GM18909 (cell line): ENCODE measurements around the gene KCNIP4.

Experiments
- ATAC-seq: cut with Tn5 transposase; IDR thresholded peaks from one replicate; pipeline ENCODE4 v1.9.1; 2021; ENCODE audit warnings: mild to moderate bottlenecking; ENCODE audit not compliant: unreplicated experiment, poor library complexity

KCNIP4 gene

DNA sequence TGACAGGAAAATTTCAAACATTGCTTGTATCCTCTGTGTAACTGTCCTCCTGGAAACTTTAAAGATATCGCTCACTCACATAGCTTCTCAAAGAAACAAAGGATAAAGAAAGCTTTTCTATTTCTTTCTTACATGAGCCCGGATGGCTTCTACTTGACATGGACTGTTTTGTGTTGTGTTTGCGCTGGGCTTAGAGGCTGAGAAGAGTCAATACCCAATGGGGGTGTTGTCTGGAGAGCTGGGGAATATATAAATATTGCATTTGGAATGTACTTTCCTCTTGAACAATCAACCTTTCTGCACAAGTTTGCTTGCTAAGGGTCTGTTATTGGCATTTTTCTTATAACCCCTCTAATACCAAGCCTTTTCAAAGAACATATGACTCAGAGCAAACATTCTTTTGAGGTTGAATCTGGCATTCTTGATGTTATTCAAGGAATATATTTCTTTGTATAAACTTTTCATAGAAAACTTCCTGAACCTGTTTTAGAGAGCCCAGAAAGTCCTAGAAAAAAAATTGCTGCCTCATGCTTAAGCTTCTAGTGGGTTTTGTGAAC lies 916.4 kb downstream of the KCNIP4 start:
- no peak for ATAC-seq

DNA sequence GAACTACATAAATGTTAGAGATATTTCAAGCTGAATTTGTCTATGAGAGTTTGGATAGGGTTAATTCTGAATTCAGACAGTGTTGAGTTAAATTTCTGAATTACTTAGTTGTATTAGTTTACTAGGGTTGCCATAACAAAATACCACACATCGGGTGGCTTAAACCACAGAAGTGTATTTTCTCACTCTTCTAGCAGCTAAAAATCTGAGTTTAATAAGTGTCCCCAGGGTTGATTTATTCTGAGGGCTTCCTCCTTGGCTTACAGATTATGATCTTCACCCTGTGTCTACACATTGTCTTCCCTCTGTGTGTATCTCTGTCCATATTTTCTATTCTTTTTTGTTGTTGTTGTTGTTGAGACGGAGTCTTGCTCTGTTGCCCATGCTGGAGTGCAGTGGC lies 929.8 kb downstream of the KCNIP4 start:
- no peak for ATAC-seq

DNA sequence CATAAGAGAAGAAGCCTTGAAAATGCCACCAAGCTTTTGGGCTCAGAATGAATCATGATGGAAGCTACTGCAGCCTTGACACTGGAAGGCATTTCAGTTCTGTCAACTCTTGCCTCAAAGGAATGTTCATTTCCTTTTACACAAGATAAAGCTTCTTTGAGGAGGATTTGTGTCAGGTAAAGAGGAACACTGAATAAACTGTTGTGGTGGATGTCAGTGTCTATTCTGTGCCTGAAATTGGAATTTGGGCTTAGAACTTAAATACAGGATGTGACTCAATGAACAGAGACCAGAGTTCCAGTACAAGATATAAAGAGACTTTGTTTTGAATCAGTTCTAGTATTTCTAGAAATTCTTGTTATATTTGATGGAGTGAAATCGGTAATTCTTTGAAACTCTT lies 935.1 kb downstream of the KCNIP4 start:
- ATAC-seq = no peak

DNA sequence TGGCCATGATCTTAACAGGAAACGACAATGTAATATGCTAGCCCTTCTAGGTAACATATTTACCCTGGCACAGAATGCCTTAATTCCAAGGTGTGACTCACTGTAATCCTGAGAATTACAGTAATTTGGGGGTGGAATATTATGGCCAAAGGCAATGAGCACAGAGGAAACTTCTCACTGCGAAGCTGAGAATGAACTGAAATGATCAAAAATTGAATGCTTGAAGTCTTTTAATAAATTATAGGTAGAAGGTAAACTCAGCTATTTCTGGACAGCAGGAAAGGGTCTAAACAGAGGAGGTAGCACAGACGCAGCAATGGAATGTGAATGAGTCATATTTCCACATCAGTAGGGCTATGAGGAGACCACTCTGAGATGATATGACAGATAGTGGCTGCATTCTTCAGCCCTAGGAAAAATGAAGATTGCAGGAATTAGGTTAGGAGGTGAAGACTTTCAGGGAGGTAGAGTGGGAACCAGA lies 935.7 kb downstream of the KCNIP4 start:
- ATAC-seq = no peak

DNA sequence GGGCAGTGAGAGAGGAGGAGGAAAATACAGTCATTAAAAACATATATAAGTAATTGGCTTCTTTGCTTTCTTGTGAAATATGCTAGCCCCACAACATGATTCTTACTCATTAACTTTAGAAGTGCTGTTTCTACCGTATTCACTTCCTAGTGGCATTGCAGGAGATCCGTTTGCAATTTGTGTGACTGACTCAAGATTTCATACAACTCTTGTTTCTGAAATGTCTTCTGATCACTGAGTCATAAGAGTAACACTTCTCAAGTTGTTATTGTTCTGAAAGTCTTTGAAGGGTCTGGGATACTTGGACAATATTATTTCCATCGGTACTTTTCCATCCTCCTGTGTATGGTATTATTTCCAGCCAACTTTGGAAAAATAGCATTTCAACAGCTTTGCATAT lies 937.5 kb downstream of the KCNIP4 start:
- no peak for ATAC-seq

DNA sequence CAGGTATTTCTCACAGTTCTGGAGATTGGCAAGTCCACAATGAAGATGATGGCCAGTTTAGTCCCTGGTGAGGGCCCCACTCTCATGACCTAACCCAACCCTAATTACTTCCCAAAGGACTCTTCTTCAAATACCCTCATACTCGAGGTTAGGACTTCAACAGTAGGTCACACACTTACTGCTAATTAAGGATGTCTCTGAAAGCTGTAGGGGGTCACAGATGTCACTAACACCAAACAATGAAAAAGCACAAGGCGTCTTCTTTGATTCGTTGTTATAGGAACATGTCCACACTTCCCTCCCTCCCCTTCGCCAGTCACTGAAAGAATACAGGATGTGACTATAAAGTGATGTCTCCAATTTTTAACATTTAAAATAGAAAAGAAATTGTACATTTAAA lies 938.6 kb downstream of the KCNIP4 start:
- ATAC-seq = no peak

DNA sequence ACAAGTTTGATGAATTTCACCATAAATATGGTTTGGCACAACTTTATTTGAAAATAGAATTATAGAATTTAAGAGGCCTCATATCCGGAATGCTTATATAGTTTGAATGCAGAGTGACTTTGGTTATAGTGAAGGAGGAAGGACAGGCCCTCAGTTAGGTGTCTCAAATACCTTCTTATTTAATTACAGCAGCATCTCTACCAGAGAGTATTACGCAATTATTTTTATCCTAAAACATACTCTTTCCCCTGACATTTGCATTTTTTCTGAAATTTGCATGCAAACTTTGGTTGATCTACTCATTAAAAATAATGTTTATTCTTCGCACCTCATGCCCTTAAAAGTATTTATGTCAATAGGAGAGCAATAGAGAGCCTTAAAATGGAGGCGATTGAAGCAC lies 942.9 kb downstream of the KCNIP4 start:
- no peak for ATAC-seq

DNA sequence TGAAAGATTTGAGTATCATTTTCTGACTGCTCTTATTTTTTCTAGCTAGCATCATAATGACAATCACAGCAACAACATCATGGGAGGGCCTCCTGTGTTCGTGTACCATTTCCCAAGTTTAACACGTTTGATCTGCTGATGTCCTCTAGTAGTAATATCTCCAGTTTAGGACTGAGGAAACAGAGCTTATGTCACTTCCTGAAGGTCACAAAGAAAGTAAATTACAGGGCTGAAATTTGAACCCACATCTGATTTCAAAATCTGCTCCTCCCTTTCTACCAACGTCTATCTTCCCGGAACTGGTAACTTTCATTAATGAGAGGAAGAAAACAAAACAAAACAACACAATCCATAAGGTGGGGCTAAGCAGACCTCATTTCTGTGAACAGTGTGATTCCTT lies 945.6 kb downstream of the KCNIP4 start:
- no peak for ATAC-seq

DNA sequence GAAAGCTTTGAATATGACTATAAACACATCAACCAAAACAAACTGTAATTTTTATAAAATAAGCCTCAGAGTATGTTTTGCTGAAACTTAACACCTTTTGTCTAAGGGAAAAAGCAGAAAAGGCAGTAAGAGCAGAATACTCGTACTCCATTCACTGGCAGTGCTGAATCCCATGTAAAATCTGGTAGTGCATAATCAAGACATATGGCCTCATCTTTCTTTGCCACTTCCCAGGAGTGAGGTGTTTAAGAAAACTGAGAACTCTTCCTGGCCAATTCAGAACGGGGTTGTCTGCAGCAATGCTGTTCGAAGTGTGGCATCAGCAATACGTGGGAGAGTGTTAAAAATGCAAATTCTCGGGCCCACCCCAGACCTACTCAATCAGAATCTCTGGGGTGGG lies 946.3 kb downstream of the KCNIP4 start:
- no peak for ATAC-seq

DNA sequence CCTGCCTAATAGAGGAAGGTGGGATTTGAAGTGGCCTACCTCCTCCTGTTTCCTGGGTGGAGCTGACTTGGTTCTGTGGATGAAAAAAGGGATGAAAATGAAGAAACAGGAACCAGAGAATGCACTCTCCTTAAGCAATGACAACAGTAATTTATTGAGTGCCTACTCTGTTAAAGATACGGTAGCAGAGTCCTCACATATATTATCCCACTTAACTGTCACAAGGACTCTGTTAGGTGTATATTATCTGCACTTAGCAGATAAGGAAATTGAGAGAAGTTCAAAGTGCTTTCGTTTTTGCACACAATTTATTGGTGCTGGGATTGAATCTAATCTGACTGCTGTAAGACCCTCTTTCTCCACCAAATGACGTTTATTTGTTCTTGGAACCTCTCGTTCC lies 947.1 kb downstream of the KCNIP4 start:
- no peak for ATAC-seq

DNA sequence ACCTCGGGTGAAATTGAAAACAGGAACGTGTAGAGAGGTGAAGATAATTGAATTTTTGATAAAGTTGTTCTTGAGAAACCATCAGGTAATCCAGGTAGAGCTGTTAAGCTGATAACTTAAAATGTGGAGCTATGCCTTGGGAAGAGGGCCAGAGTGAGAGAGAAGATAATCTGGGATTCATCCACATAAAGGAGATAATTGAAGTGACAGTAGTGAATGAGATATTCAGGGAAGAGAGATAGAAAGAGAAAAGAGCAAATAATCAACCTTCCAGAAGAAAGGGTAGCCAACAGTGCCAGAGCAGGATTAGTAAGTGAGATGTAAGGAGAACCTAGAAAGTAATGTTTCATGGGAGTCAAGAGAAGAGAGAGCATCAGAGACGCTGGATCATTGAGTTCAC lies 950.7 kb downstream of the KCNIP4 start:
- ATAC-seq = no peak

DNA sequence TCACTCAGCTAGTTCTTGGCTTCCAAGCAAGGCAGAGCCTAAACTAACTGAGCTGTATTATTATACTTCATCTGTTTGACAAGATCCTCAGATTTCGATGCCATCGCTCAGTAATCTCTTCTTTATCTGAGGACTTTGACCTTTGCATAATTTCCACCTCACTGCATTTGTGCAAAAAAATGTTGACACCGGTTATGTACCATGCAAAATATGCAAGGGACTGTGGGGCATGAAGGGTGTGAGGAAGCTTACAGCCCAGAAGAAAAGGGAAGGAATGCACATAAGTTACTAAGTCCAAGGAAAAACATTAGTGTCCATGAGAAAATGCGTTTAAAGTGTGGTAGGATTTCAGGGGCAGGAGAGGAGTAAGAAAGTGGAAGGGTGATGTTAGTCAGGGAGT lies 953.0 kb downstream of the KCNIP4 start:
- no peak for ATAC-seq

DNA sequence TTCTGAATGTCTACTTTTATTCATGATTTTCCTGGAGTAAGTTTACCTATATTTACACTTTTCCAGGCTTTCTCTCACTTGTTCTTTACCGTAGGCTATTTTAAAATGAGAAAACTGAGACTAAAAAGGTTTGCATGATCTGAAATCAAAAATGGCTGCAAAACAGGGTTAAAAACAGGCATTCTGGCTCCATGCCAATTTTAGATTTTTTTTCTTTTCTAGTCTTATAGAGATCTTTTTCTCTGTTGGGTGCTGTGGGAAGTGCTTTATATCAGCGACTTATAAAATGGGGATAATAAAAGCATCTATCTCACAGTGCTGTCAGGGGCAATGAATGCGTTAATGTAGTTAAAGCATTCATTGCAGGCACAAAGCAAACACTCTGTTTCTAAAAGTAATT lies 953.6 kb downstream of the KCNIP4 start:
- no peak for ATAC-seq

DNA sequence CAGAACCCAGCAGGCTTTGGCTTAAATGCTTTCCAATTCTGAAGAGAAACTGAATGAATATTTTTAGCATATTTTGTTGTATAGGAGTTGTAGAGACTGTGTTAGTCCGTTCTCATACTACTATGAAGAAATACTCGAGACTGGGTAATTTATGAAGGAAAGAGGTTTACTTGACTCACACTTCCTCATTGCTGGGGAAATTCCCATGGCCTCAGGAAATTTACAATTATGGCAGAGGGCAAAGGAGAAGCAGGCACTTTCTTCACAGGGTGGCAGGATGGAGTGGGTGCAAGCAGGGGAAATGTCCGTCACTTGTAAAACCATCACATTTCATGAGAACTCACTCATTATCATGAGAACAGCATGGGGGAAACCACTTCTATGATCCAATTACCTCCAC lies 956.6 kb downstream of the KCNIP4 start:
- no peak for ATAC-seq

DNA sequence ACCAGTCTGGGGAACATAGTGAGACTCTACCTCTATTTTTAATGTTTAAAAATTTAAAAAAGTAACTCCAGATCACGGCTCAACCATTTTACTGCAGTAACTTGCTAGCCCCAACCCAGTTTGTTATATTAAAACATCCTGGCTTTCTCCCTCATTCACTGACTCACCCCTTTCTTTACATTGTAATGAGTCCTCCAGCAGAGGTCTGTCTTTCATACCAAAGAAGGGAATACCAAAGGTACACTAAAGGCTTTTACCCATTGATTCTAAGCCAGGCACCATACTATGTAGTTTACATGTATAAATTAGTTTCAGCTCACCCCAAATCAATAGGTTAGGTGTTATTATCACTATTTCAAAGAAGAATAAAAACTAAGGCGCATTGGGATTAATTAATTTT lies 961.4 kb downstream of the KCNIP4 start:
- ATAC-seq = no peak

DNA sequence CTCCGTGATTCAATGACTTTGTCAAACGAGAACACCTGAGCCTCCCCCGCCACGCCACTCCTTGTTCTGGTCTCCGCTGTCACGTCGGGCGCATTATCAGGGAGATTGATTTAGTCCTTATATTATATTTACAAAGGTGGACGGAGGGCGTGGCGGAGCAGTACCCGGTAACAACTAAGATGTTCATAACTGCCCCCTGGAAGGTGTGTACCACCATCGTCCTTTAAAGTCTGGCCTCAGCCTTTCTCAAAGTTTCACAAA lies 964.1 kb downstream of the KCNIP4 start:
- no peak for ATAC-seq

DNA sequence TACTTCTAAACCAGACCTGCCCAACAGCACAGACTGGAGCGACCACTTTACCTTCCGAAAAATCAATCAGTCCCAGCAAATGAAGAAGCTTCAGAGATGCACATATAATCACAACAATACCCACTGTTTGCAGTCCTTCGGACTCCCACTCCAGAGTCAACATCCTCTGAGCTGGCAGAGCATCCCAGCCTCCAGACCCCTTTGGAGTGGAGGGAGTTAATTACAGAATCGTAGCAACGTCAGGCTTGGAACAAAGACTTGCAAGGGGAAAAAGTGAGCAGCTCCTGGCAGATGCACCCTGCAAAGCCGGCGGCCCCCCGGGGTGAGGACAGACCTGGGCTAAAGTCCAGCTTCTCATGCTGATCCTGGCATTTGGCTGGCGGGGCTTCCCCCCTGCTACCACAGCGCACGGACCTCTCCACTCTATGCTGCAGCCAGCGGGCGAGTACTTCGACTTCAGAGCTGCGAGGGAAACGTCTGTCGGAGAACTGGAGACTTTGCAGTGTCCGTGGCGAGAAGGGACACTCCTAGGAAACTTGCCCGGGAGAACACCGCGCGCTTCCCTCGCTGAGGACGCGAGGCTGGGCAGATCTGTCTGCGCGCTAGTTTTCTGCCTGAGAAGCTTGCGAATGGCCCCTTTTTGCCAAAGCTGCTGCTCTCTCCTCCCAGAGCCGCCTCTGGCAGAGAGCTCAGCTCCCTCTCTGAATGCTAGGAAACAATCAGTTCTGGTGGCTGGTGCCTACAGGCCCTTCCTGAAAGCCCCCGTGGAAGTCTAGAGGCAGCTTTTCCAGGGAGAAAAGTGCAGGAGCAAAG lies 964.6 kb downstream of the KCNIP4 start:
- no peak for ATAC-seq

DNA sequence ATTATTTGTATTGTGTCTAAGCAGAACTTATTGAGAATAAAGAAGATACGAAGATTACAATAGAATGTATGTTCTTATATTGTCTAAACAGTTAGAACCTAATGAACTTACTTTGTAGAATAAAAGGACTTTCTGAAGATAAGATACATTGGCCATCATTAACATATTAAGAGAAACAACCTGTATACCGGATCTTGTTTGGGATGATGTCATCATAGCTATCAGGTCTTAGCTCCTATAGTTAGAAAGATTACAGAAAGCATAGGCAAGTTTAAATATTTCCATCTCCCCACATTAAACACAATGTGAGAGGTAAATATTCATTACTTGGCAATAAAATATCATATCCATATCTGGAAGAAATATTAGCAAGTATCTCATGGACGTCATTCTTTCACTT lies 966.0 kb downstream of the KCNIP4 start:
- ATAC-seq = no peak

DNA sequence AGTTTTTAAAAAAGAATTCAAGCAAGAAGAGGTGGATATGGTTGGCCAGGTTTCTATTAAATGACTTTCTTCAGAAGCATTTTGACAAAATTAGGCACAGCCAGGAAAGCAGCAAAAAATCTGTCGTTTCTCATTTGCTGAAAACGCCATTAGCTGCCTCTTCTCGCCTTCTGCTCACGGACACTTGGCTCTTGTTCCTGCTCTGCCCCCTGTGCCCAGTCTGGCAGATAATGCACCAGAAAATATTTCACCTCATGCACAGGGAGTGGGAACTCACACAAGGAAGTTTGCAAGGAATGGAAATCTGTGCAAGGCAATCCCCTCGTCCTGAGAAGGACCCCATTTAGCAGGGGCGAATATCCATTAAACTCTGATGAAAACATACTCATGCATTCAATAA lies 988.3 kb downstream of the KCNIP4 start:
- ATAC-seq = no peak

DNA sequence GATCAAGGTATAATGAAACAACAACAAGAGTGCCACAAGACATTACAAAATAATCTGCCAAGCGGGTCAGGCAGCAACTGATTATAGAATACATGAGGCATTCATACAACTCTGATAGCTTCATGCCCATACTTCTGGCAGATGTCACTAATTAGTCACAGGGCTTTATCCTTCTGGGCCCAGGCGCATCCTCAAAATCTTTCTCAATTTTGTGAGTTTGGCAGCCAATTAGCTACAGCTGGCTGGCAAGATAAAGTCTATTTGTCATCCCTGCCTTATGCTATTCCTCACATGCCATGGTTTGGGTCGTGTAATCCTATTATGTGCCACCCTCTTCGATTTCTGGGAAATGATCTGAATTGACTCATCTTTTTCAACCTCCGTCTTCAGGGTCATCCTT lies 994.0 kb downstream of the KCNIP4 start:
- no peak for ATAC-seq

DNA sequence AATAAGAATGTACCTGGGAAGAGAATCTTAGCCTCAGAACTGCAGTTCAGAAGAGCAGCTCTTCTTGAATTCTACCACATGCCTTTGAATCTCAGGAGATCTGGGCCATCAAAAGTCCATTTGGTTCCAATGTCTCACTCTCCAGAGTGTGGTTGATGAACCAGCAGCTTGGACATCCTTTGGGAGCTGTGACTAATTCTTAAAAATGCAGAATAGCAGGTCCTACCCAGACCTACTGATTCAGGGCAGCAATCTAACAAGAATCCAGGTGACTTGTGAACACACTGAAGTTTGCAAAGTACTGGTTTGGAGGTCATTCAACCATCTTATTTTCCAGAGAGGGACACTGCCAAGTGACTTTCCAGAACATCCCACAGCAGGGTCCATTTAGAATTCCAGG lies 1003.6 kb downstream of the KCNIP4 start:
- ATAC-seq = no peak

DNA sequence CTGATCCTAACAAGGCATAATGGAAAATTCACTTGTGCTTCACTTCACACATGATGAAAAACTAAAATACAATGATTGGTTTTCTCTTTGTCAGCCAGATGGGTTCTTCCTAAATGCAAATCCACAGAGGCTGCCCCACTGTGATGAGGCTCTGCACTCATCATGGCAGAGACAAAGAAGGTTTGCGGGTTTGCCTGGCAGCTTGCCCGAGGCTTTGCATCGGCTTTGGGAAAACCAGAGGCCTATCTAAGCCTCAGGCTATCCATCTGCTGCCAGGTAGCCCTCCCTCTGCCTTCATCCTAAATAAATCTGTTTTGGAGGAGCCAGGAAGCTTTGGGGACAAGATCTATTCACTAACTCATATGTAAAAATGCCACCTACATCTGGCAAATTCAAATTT lies 1004.1 kb downstream of the KCNIP4 start:
- ATAC-seq = no peak
